Spleen (tissue), 13 donors: ENCODE data around the gene TTC38. TPM values are rescaled to one million over a fixed set of nuclear protein-coding genes. Genes with fewer than 3 reads are reported as not detected.

ENCODE experiments used
- DNase-seq: peaks from one replicate; pipeline ENCODE4 v3.0.0-alpha.2; 2020
- H3K27ac ChIP-seq, 8 donors: fragments of 200-600 bp; sonication (generic) in 7 of 8; 1 replicate in 4 of 8; 2 replicates in 4 of 8; pipeline versions ENCODE4 v1.5.0 to v1.8.0; 2016 to 2021; ENCODE audit warnings: inconsistent platforms in 4 of 8, mild to moderate bottlenecking in 4 of 8, moderate library complexity in 1 of 8
- H3K27me3 ChIP-seq, 7 donors: fragments of 200-600 bp; sonication (generic) in 6 of 7; replicated peaks in 1 of 7; 1 replicate in 4 of 7; 2 replicates in 3 of 7; pipeline versions ENCODE4 v1.5.0 to v1.8.0; 2016 to 2021; ENCODE audit warnings: inconsistent platforms in 3 of 7, mild to moderate bottlenecking in 1 of 7
- H3K36me3 ChIP-seq, 6 donors: fragments of 200-600 bp; sonication (generic) in 5 of 6; 1 replicate in 4 of 6; 2 replicates in 2 of 6; pipeline versions ENCODE4 v1.5.0 to v1.8.0; 2016 to 2021; ENCODE audit warnings: inconsistent platforms in 2 of 6
- H3K4me1 ChIP-seq, 6 donors: fragments of 200-600 bp; sonication (generic) in 5 of 6; 1 replicate in 3 of 6; 2 replicates in 3 of 6; pipeline versions ENCODE4 v1.5.0 to v1.8.0; 2016 to 2021; ENCODE audit warnings: inconsistent platforms in 3 of 6
- H3K4me3 ChIP-seq, 8 donors: fragments of 200-600 bp; sonication (generic) in 7 of 8; 1 replicate in 4 of 8; 2 replicates in 4 of 8; pipeline versions ENCODE4 v1.5.0 to v1.8.0; 2016 to 2021; ENCODE audit warnings: inconsistent platforms in 4 of 8, mild to moderate bottlenecking in 4 of 8, moderate library complexity in 2 of 8
- H3K9me3 ChIP-seq, 8 donors: fragments of 200-600 bp; sonication (generic) in 7 of 8; 1 replicate in 4 of 8; 2 replicates in 4 of 8; pipeline versions ENCODE4 v1.5.0 to v1.8.0; 2016 to 2021; ENCODE audit warnings: inconsistent platforms in 4 of 8
- POLR2A ChIP-seq, 3 donors: fragments of 450-650 bp; IDR thresholded peaks; one replicate each; pipeline ENCODE4 v1.5.1; 2017; ENCODE audit warnings: antibody characterized with exemption in 3 of 3, mild to moderate bottlenecking in 1 of 3
- POLR2AphosphoS5 ChIP-seq, 3 donors: sonication (generic); formaldehyde crosslinking; IDR thresholded peaks; one replicate each; pipeline ENCODE4 v1.5.1; 2017; ENCODE audit warnings: antibody characterized with exemption in 3 of 3
- WGBS, 5 donors: extraction: QIAGEN DNeasy Blood & Tissue Kit in 3 of 5; methylation state at CpG; one replicate each; pipeline versions ENCODE4 v1.1.5 to v1.1.7; 2013 to 2018; 5-methylcytosine and 5-hydroxymethylcytosine counted together
- intact Hi-C: fragments of 100-400 bp; cut with DNase I; formaldehyde crosslinking; loops from one replicate; pipeline ENCODE4 v1.15.0; 2023; ENCODE audit warnings: low total_unique reads
- long read RNA-seq, 2 donors: transcript quantifications; one replicate each; lab custom pipeline, GENCODE V29; 2026
- polyA plus RNA-seq, 3 donors: library from polyadenylated mRNA; stranded (reverse); fragments of 200-250 nt; gene quantifications; one replicate each; pipeline ENCODE4 v1.2.1, GENCODE V29; 2013
- total RNA-seq, 7 donors: library from RNA; depleted of rRNA in 3 of 7; stranded (reverse); fragments of >200 nt in 3 of 7; fragmentation: NEBNext Ultra II Directional in 4 of 7; extraction: Animal tissue kit (Norgen Biotek cat#: 25700) in 4 of 7; gene quantifications; one replicate each; pipeline versions ENCODE4 v1.1.0 to v1.2.1, GENCODE V29; 2016 to 2021
- TF ChIP-seq, protein P1 (sequence below), 11 experiments: fragments of 200-600 bp in 7 of 11; fragments of 450-650 bp in 4 of 11; sonication (generic) in 4 of 11; IDR thresholded peaks in 8 of 11; conservative IDR thresholded peaks in 3 of 11; 1 replicate in 7 of 11; 2 replicates in 4 of 11; pipeline versions ENCODE4 v1.4.0 to v1.8.0; 2016 to 2021; ENCODE audit warnings: antibody characterized with exemption in 11 of 11, inconsistent platforms in 4 of 11, mild to moderate bottlenecking in 1 of 11
- donor health status: healthy with polysubstance abuse.
- donor health status: DM: no; HTN: no; CAD: no; lungs with moderate emphysema.
- donor health status: DM: no; HTN: no; CAD: no.
- donor health status: Bipolar disorder and iron deficiency.
- donor health status: healthy.
- donor health status: DM: no; HTN: no; CAD: no.
- donor health status: DM: yes; HTN: yes; CAD: no.

Gene TTC38
- total RNA-seq (10 to 100 TPM; 32.5 to 51.9 (median 34.7) TPM), polyA plus RNA-seq (10 to 100 TPM; 13.8 to 21.4 (median 15.2) TPM)
- long read RNA-seq, donor 1, transcript TTC38-201 (14 exons, 2,610 nt): major isoform, 7 of 8 reads
- long read RNA-seq, donor 1, partial matches to known transcripts: 0 of 8 reads
- long read RNA-seq, donor 1, other reads (novel, unspliced or antisense): 0 of 8 reads
- long read RNA-seq, donor 2, partial matches to known transcripts: 5 of 6 reads
- long read RNA-seq, donor 2, other reads (novel, unspliced or antisense): 0 of 6 reads

DNA sequence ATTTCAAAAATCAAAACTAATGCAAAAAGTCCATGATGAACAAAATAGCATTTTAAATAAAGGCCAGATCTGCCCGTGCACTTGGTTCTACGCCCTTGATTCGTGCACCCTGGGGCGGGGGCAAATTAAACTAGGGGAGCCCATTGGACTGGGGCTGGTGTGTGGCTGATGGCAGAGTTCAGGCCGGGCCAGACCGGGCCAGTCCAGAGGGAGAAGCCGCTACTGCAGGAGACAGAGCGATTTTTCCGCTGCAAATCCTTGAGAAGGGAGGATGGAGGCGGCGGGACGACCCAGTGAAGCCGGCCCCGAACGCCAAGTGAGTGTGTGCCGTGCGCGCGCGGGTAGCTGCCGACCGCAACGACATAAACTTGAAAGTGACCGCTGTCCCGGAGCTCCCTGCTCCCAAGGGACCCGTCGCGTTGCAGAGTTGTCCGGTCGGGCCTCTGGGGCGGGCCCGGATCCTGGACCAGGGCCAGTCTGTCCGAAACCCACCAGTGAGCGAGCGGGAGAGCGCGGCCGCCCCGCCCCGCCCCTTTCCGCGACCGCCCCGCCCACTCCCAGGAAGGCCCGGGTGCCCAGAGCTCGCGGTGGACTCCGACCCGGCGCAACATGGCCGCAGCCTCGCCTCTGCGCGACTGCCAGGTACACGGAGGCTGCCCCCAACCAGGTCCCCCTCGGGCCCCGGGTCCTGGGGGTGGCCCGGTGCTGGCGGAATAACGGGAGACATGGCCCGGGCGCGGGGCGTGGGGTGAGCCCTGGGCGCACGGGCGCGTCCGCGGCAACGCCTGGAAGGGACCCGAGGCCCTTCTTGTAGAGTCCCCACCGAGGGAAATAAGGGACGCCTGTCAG lies at the start of gene TTC38:
TSS of gene TTC38 (plus strand) at position 578 of the 849 bp plus-strand sequence. CDS start at position 610, 32 bp downstream.
- peaks cover 0 to 49% (median 27%) of the 10 kb centered on the region in 6 donors for H3K4me1 ChIP-seq
- peaks cover 0 to 6% (median 0%) of the 10 kb centered on the region in 8 donors for H3K9me3 ChIP-seq
- H3K36me3 ChIP-seq: peaks cover 0 to 32% (median 3%) of the 10 kb centered on the region in 6 donors
- H3K27me3 ChIP-seq: peaks cover 0 to 12% (median 5%) of the 10 kb centered on the region in 7 donors
- DNase-seq: peak; percentile 94
- 1 to 2% (median 1%) methylated on average over 32 to 74 of the region's 74 CpGs for WGBS, 5 donors
- peak within 1 kb of the TSS; percentile 58 to 92 (median 76) for H3K27ac ChIP-seq
- H3K4me3 ChIP-seq: peak within 1 kb of the TSS; percentile 55 to 89 (median 83)
- intact Hi-C loops: no loop called here
- TF ChIP-seq POLR2AphosphoS5 (IDR thresholded peaks at IDR 0.05) (peak; percentile 70 to 85 (median 83)), POLR2A (IDR thresholded peaks at IDR 0.05) (no peak)

DNA sequence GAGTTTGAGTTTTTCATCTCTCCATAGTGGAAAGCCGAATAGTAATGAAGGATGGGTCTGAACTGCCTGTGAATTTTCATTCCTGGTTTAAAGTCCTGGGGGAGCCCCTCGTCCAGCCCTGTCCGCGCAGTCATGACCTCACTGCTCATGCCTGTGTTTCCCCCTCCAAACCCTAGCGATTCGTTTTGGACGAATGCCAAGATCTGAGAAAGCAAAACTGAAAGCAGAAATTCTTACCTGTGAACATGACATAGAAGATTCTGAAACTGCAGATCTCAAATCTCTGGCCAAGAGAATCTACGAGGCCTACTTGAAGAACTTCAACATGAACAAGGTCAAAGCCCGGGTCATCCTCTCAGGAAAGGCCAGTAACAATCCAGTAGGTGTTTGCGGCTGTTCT lies 48.2 kb upstream of the TTC38 start:
- Histone ChIP-seq H3K4me3 (no peak overlapping the region), H3K4me1 (peaks cover 0 to 4% (median 0%) of the 10 kb centered on the region in 6 donors), H3K27me3 (no peaks in the 10 kb centered on the region), H3K9me3 (no peaks in the 10 kb centered on the region), H3K36me3 (peaks cover 4 to 96% (median 73%) of the 10 kb centered on the region in 6 donors), H3K27ac (no peak overlapping the region)
- DNase-seq: no peak
- intact Hi-C loops: no loop called here
- WGBS, 5 donors: 69 to 80% (median 75%) methylated on average over 10 of the region's 10 CpGs
- TF ChIP-seq POLR2AphosphoS5 (IDR thresholded peaks at IDR 0.05) (no peak), POLR2A (IDR thresholded peaks at IDR 0.05) (no peak)
- TF ChIP-seq, protein P1, sequence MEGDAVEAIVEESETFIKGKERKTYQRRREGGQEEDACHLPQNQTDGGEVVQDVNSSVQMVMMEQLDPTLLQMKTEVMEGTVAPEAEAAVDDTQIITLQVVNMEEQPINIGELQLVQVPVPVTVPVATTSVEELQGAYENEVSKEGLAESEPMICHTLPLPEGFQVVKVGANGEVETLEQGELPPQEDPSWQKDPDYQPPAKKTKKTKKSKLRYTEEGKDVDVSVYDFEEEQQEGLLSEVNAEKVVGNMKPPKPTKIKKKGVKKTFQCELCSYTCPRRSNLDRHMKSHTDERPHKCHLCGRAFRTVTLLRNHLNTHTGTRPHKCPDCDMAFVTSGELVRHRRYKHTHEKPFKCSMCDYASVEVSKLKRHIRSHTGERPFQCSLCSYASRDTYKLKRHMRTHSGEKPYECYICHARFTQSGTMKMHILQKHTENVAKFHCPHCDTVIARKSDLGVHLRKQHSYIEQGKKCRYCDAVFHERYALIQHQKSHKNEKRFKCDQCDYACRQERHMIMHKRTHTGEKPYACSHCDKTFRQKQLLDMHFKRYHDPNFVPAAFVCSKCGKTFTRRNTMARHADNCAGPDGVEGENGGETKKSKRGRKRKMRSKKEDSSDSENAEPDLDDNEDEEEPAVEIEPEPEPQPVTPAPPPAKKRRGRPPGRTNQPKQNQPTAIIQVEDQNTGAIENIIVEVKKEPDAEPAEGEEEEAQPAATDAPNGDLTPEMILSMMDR (IDR thresholded peaks at IDR 0.05 in 8 of 11, conservative IDR thresholded peaks at IDR 0.05 in 3 of 11): no peak

DNA sequence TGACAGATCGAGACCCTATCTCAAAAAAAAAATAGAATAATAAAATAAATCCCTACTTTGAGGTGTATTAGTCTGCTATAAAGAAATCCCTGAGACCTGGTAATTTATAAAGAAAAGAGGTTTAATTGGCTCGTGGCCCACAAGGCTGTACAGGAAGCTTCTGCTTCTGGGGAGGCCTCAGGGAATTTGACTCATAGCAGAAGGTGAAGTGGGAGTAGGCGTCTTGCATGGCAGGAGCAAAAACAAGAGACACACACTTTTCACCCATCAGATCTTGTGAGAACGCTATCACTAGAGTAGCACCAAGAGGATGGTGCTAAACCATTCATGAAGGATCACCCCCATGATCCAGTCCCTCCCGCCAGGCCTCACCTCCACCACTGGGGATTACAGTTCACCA lies 46.9 kb upstream of the TTC38 start:
- intact Hi-C loops: no loop called here
- Histone ChIP-seq H3K4me3 (no peak overlapping the region), H3K27me3 (no peaks in the 10 kb centered on the region), H3K27ac (no peak overlapping the region), H3K36me3 (peaks cover 4 to 96% (median 63%) of the 10 kb centered on the region in 6 donors), H3K9me3 (no peaks in the 10 kb centered on the region), H3K4me1 (peaks cover 0 to 4% (median 0%) of the 10 kb centered on the region in 6 donors)
- no peak for DNase-seq
- no peak for TF ChIP-seq POLR2AphosphoS5 (IDR thresholded peaks at IDR 0.05)
- TF ChIP-seq, protein P1 (IDR thresholded peaks at IDR 0.05 in 8 of 11, conservative IDR thresholded peaks at IDR 0.05 in 3 of 11): no peak
- TF ChIP-seq POLR2A (IDR thresholded peaks at IDR 0.05): no peak
- WGBS, 5 donors: 67 to 83% (median 74%) methylated on average over 5 of the region's 5 CpGs

DNA sequence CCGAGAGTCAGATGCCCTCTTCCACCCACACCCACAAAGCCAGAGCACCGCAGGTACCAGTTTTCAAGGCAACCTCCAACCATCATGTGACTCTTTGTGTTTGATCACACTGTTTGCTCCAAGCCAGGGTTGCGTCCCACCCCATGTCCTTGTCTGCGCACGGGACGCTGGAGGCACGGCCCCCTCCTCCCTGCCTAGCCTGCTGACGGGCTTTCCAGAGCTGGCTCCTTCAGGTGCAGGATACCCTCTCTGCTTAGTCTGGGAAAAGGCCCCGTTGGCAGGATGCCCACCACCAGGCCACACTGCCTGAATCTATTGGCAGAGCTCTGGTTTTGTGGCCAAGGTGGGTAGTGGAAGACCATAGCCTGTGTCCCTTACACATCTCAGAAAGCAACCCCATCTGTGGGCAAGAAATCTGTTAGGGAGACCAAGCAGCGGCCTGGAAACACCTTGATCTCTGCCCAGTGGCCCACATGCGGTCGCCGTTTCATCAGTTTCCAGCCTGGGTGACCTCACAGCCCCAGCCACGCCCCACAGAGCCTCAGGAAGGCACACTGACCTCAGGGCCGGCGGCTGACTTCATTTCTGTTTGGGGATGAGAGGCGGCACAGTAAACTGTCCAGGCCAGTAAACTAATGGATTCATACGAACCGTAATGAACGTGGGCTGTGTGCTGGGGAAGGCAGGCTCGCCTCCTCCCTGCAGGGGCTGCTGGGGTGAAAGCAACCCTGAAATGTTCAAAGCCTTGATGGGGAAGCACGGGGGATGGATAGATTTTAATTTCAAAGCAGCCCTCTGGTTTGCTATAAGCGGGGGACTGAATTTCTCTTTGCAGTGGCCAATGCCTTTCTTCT lies 43.5 kb upstream of the TTC38 start:
- DNase-seq: no peak
- H3K27ac ChIP-seq: peak overlapping the region in 1 of 8 donors; percentile 10

More for the DNA sequence above, 43.5 kb upstream of the TTC38 start:
- Histone ChIP-seq H3K4me3 (no peak overlapping the region), H3K36me3 (peaks cover 4 to 64% (median 34%) of the 10 kb centered on the region in 6 donors), H3K27me3 (no peaks in the 10 kb centered on the region), H3K9me3 (no peaks in the 10 kb centered on the region), H3K4me1 (peaks cover 0 to 4% (median 0%) of the 10 kb centered on the region in 6 donors)
- 82 to 91% (median 87%) methylated on average over 20 to 23 of the region's 23 CpGs for WGBS, 5 donors
- intact Hi-C loops: no loop called here
- TF ChIP-seq, protein P1 (IDR thresholded peaks at IDR 0.05 in 8 of 11, conservative IDR thresholded peaks at IDR 0.05 in 3 of 11): no peak
- TF ChIP-seq POLR2A (IDR thresholded peaks at IDR 0.05): no peak
- TF ChIP-seq POLR2AphosphoS5 (IDR thresholded peaks at IDR 0.05): no peak
